PFSK-1 (cell line): Measurements from ENCODE around the gene SPAG4.

Experiments used
- REST ChIP-seq, 2 experiments: IDR thresholded peaks; 2 replicates each; pipeline versions ENCODE4 v1.6.1 to v1.8.0; 2011 to 2012; ENCODE audit warnings: low read depth in 2 of 2, low read length in 2 of 2, control low read depth in 1 of 2, inconsistent platforms in 1 of 2, mild to moderate bottlenecking in 1 of 2, moderate library complexity in 1 of 2; ENCODE audit not compliant: insufficient read depth in 1 of 2
- SIN3A ChIP-seq: IDR thresholded peaks from 2 replicates; pipeline ENCODE4 v1.6.1; 2012; ENCODE audit warnings: mild to moderate bottlenecking, low read length, moderate library complexity, borderline replicate concordance; ENCODE audit not compliant: insufficient read depth

GRCh38 chr20:35582741-35583404 is 32.8 kb upstream of the SPAG4 start:
- TF ChIP-seq REST (IDR thresholded peaks at IDR 0.05; ENCODE audit: insufficient read depth in 1 of 2, low read depth in 2 of 2, low read length in 2 of 2), result no peak
- TF ChIP-seq SIN3A, result no peak
